Germinal center (tissue), 1 donor: ENCODE measurements around the gene TBC1D9.

Source experiments
- DNase-seq: peaks from one replicate; pipeline ENCODE4 v3.0.0; 2012; ENCODE audit warnings: mixed read lengths, low spot score

TBC1D9 gene

DNA sequence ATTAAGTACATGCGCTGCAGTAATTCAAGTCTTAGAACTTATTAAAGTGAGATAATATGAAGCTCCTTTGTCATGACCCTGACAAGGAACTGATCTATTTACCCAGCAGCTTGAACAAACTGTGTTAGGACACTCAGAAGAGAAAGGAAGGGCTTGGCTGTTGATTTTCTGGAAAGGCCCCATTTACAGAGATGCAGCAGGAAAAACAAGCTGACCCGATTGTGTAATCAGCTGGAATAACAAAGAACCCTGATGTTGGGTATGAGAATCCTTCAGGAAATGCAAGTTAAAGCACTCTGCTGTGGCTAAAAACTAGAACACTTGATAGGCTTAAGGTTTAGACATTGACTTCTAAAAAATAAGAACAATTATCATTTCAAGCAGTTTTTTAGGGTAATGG, 64.8 kb downstream of the TBC1D9 start:
- DNase-seq = no peak

- no peak for DNase-seq
Observed at GRCh38 chr4:140690093-140690492, 66.1 kb downstream of the TBC1D9 start.

GRCh38 chr4:140689623-140690022, 66.6 kb downstream of the TBC1D9 start:
- no peak for DNase-seq

DNA sequence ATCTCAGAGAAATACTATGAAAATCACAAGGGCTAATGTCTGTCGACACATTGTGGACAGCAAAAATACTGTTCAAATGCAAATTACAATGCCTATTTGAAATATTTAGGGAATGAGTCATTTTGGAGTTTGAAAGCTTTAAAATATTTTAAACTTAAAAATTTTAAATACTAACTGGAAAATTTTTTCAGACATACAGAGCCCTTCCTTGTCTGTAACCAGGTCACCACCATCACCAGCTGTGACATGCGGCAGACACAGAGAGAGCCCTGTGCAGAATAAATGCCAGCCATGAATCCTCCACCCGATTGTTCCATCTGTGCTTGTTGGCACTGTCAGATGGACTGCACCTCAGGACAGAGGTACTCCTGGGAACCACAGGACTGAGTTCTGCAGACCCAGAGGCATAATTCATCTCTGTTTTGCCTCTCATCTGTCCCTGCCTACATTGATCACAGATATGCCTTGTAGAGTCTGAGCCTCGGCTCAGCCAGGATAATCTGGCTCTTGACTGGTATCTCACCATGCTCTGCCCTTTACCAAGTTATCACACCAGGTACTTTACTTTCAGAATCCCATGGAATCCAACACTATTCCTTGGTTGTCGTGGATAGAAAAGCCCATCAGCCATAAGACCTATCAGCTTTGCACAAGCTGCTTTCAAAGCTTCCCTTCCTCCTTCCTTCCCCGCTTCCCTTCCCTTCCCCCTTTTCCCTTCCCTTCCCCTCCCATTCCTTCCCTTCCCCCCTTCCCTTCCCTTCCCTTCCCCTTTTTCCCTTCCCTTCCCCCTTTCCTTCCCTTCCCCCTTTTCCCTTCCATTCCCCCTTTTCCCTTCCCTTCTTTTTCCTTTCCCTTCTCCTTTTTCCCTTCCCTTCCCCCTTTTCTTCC, 67.2 kb downstream of the TBC1D9 start:
- DNase-seq = no peak

- DNase-seq = no peak
Observed at GRCh38 chr4:140686796-140687195, 69.4 kb downstream of the TBC1D9 start.

DNA sequence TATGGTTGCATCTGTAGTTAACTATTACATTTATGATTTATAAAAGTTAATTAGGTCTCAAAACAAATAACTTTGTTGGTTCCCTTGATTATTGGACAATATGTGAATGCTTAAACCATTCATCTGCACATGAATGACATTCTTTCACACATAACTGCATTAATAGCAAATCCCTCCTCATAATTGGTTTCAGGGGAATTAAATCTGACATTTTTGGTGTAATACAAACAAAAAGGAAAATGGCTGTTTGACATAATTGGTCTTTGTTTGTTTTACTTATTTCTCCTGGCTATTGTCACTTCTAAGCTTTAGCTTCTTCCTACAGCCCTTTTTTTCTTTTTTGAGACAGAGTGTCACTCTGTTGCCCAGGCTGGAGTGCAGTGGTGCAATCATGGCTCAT, 71.9 kb downstream of the TBC1D9 start:
- DNase-seq = no peak

- no peak for DNase-seq
Observed at GRCh38 chr4:140681201-140681600, 75.0 kb downstream of the TBC1D9 start.

DNA sequence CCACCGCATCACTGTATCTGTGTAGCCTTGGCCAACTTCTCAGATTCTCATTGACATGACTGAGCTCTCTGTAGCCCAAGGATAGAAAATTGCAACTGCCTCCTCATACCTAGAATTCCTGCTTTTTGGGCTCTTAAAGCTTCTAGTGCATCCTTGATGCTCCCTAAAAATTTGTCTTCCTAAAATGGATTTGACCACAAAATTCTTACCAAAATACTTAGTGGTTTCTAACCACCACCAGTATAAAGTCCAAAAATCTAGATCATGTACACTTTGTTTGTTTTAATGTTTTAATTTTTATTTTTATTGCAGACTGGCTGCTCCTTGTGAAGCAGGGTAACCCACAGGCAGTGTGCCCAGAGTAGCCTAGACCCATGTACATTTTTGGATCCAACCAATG, 75.5 kb downstream of the TBC1D9 start:
- no peak for DNase-seq

- DNase-seq = no peak
Observed at GRCh38 chr4:140679576-140679975, 76.6 kb downstream of the TBC1D9 start.

DNA sequence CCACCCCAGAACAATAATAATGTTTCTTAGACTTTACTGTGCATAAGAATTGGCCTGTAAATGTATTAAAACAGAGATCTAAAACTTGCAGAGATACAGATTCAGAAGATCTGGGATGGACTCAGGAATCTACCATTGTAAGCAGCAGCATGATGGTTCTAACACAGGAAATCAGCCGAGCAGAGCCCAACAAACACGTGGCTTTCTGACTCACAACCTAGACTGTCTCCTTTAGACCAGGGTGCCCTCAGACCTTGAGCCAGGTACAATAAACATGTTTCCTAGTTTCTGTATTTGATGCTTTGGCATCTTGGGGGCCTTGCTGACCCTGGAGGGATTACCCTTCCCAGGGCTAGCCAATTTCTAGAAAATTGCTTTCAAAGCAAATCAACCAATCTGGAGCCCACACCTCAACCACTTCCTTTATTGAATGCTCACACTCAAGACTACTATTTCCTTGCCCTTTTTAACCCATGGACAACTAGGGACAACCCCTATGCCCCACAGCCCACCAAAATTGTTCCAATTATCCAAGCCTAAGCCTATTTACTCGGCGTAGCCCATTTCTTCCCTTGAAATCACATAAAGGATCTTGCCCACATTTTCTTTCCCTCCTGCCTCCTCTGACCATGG, 80.5 kb downstream of the TBC1D9 start:
- DNase-seq = no peak

DNA sequence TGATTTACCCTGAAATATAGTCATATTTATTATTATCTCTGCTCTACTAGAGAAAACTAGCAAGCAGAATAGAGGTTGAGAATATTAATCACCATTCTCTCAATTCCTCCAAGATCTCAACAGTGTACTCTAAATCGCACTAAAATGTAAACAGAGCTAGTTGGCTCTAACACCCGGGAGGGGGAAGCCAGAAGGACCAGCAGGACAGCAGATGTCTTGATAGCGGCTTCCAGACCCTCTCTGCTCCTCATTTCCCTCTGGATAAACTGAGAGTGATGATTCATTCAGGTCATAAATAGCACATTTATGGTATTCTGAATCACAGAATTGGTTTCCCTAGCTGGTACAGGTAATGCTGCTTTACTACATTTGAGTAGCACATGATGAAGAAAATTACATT, 82.5 kb downstream of the TBC1D9 start:
- no peak for DNase-seq

- no peak for DNase-seq
Observed at GRCh38 chr4:140672416-140672815, 83.8 kb downstream of the TBC1D9 start.

- DNase-seq = no peak
Observed at GRCh38 chr4:140668111-140668510, 88.1 kb downstream of the TBC1D9 start.

- no peak for DNase-seq
Observed at GRCh38 chr4:140666889-140667614, 89.1 kb downstream of the TBC1D9 start.

- no peak for DNase-seq
Observed at GRCh38 chr4:140662082-140662869, 93.9 kb downstream of the TBC1D9 start.

DNA sequence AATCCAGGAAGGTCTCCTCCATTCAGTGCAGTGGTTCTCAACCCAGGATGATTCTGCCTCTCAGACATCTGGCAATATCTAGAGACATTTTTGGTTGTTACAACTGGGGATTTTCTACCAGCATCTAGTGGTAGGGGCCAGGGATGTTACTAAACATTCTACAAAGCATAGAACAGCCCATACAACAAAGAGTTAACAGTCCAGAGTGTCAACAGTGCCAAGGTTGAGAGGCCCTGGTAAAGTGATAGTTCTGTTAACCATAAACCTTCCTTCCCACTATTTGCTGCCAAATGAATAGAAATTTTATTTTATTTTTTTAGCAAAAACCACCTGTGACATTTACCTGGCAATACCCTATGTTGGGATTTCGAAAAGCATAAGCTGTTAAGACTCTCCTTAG, 94.6 kb downstream of the TBC1D9 start:
- no peak for DNase-seq

DNA sequence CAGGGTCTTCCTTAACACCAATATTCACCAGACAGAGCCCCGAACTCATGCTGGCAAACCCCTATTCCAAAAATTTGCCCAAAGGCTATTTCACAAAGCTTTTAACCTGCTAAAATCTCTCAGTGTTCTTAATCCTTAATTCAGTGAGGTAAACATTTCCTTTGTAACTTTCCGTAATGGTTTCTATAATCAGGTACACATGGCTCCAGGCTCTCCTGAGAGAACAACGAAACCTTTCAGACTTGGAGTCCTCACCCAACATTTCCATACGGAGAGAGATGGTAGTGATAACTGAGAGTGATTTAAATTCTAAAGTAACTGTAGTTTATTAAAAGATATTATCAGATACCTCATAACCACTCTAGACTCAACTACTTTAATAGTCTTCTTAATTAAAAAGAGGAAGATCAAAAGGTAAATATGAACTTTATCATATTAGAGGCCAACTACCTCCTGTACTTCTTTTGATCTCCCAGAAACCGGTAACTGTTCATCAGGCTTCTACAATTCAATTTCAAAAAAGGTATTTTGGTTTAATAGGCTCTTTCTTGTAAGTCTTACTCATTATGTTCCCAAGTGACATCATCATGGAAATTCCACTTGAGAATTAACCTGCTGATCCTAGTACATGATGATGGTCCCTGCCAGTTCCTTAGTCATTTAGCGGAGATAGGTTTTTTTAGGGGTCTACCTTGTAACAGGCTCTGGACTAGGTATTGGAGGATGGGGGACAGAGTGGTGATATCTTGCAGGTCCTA, 96.1 kb downstream of the TBC1D9 start:
- DNase-seq = no peak

- no peak for DNase-seq
Observed at GRCh38 chr4:140654495-140654814, 101.7 kb downstream of the TBC1D9 start.

GRCh38 chr4:140653718-140654494, 102.3 kb downstream of the TBC1D9 start:
- DNase-seq = no peak

GRCh38 chr4:140652601-140653000, 103.6 kb downstream of the TBC1D9 start:
- no peak for DNase-seq
